ENCODE measurements around the gene ABCD1.

- TF ChIP-seq, protein P1, sequence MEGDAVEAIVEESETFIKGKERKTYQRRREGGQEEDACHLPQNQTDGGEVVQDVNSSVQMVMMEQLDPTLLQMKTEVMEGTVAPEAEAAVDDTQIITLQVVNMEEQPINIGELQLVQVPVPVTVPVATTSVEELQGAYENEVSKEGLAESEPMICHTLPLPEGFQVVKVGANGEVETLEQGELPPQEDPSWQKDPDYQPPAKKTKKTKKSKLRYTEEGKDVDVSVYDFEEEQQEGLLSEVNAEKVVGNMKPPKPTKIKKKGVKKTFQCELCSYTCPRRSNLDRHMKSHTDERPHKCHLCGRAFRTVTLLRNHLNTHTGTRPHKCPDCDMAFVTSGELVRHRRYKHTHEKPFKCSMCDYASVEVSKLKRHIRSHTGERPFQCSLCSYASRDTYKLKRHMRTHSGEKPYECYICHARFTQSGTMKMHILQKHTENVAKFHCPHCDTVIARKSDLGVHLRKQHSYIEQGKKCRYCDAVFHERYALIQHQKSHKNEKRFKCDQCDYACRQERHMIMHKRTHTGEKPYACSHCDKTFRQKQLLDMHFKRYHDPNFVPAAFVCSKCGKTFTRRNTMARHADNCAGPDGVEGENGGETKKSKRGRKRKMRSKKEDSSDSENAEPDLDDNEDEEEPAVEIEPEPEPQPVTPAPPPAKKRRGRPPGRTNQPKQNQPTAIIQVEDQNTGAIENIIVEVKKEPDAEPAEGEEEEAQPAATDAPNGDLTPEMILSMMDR (IDR thresholded peaks at IDR 0.05): no peak
- TF ChIP-seq POLR2A (IDR thresholded peaks at IDR 0.05): no peak
Measured at GRCh38 chrX:153769158-153769864, 44.7 kb downstream of the ABCD1 start.

All from tibial nerve (tissue), 3 donors.